GM19463 (cell line): ENCODE measurements around the gene ANO10.
"Not testable (repeated sequence)": the region's sequence is repeated elsewhere in the genome, so short reads cannot be mapped to it uniquely, and the experiment has no call there.

ENCODE experiments used
- ATAC-seq: cut with Tn5 transposase; IDR thresholded peaks from one replicate; pipeline ENCODE4 v1.9.1; 2021; ENCODE audit warnings: mild to moderate bottlenecking, moderate library complexity; ENCODE audit not compliant: unreplicated experiment

Gene ANO10

GRCh38 chr3:43481375-43481774 is 140.4 kb downstream of the ANO10 start:
- no peak for ATAC-seq

DNA sequence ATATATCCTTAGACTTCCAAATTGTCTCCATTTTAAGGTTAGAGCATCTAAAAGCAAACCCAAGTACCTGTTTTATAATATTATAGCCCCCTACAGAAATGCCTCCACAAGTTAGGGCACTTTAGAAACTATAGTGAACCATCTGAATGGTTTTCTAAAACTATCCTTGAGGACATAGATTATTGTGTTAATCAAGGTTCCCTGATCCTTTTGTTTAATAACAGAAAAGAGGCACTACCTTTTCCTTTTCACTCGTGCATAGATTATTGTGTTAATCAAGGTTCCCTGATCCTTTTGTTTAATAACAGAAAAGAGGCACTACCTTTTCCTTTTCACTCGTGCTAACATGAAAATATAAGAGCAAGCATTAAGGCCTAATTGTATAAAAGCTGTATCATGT is 143.0 kb downstream of the ANO10 start:
- ATAC-seq = not testable (repeated sequence)

GRCh38 chr3:43478118-43478785 is 143.6 kb downstream of the ANO10 start:
- no peak for ATAC-seq

- ATAC-seq = no peak
These were observed 144.2 kb downstream of the ANO10 start for GRCh38 chr3:43477600-43477999.

- no peak for ATAC-seq
These were observed 148.1 kb downstream of the ANO10 start for GRCh38 chr3:43473737-43474136.

- no peak for ATAC-seq
These were observed 148.6 kb downstream of the ANO10 start for GRCh38 chr3:43473244-43473643.

GRCh38 chr3:43468133-43468532 is 153.7 kb downstream of the ANO10 start:
- ATAC-seq = no peak

GRCh38 chr3:43465109-43465508 is 156.7 kb downstream of the ANO10 start:
- ATAC-seq = no peak

DNA sequence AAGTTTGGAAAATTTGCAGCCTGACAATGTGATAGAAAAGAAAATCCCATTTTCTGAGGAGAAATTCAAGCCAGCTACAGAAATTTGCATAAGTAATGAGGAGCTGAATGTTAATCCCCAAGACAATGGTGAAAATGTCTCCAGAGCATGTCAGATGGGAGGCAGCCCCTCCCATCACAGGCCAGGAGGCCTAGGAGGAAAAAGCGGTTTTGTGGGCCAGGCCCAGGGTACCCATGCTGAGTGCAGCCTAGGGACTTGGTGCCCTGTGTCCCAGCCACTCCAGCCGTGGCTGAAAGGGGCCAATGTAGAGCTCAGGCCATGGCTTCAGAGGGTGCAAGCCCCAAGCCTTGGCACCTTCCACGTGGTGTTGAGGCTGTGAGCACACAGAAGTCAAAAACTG is 159.2 kb downstream of the ANO10 start:
- not testable (repeated sequence) for ATAC-seq

DNA sequence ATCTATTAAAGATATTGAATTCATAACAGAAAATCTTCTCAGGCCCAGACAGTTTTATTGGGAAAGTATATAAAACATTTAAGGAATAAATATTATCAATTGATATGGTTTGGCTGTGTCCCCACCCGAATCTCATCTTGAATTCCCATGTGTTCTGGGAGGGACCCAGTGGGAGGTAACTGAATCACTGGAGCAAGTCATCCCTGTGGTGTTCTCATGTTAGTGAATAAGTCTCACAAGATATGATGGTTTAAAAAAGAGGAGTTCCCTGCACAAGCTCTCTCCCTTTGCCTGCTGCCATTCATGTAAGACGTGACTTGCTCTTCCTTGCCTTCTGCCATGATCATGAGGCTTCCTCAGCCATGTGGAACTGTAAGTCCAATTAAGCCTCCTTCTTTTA is 160.5 kb downstream of the ANO10 start:
- ATAC-seq = no peak

GRCh38 chr3:43457038-43457437 is 164.8 kb downstream of the ANO10 start:
- ATAC-seq = not testable (repeated sequence)

- no peak for ATAC-seq
These were observed 166.6 kb downstream of the ANO10 start for GRCh38 chr3:43455233-43455632.

- no peak for ATAC-seq
These were observed 167.8 kb downstream of the ANO10 start for GRCh38 chr3:43453981-43454380.

GRCh38 chr3:43451670-43452254 is 170.0 kb downstream of the ANO10 start:
- no peak for ATAC-seq

DNA sequence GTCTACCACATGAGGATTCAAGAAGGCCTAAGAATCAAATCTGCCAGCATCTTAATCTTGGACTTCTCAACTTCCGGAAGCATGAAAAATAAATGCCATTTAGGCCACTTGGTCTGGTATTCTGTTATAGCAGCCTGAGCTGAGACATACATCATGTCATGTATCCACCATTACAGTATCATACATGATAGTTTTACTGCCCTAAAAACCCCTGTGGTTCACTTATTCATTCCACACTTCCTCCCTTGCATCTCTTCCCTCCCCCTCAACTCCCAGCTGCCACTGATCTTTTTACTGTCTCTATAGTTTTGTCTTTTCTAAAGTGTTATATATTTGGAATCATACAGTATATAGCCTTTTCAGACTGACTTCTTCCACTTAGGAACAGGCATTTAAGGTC is 173.7 kb downstream of the ANO10 start:
- ATAC-seq = no peak

DNA sequence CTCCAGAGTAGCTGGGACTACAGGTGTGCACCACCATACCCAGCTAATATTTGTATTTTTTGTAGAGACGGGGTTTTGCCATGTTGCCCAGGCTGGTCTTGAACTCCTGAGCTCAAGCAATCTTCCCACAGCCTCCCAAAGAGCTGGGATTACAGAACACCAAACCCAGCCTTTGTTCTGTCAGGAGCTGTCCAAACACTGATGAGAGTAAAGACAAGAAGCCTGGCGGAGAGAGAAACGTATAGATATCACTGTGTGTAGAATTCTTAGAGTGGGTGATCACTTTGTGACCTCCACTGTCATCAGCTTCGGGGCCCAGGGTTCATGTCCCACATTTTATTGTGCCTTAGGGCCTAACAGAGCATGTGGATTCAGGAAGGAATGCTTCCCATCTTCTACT is 176.0 kb downstream of the ANO10 start:
- ATAC-seq = no peak

DNA sequence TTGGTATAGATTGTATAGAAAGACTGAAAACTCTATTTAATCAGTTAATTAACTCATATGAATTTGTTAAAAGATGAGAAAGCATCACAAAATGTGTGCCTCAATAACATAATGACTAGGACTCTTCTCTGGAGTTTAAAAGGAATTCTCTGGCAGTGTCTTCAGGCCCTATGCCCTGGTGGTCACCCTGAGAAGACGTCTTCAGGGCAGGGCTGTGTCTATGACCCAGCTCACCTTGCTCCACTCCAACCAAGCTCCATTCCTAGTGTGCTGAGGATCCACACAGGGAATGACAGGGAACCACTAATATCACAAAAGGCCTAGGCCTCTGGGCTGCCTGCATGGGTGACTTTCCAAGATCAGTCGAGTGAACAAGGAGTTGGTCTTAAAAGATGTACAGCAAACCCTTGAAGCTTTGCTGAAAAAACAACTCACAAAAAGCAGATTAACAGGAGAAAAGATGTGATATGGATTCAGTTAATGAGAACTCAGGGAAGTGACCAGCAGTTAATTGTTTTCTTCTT is 178.9 kb downstream of the ANO10 start:
- no peak for ATAC-seq

GRCh38 chr3:43436507-43437140 is 185.2 kb downstream of the ANO10 start:
- no peak for ATAC-seq

DNA sequence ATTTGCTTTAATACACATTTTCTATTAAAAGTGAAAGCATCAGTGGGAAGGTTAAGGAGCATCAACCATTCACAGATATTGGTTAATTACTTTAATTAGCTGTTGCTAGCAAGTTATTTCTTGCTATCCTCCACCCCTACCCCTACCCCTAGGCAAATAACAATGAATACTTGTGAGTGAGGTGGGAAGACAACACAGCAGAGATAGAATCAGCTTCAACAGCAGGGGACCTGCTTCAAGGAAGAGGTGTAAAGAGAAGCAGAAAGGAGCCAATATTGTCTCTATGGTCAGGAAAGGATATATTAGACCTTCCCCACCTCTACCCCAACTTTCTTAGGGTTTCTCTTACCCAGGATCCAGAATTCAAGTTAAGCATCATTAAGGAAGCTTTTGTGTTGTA is 186.1 kb downstream of the ANO10 start:
- no peak for ATAC-seq

DNA sequence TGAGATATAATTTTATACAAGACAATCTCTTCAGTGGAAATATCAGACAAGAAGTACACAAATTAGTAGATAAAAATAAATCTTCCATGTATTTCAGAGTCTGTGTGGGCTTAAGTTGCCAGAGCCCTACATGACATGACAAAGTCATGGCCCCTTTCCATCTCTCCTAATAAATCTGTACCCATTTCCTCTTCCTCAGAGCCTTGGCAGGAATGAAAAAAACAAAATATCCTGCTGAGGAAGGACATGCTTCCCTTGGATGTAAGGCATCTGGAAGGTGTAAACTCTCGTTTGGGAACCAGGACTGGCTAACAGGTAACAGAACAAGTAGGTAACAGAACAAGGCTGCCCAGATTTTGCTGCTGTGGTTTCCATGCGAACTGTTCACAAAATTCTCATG is 187.4 kb downstream of the ANO10 start:
- ATAC-seq = no peak

- no peak for ATAC-seq
These were observed 189.3 kb downstream of the ANO10 start for GRCh38 chr3:43432462-43432861.

DNA sequence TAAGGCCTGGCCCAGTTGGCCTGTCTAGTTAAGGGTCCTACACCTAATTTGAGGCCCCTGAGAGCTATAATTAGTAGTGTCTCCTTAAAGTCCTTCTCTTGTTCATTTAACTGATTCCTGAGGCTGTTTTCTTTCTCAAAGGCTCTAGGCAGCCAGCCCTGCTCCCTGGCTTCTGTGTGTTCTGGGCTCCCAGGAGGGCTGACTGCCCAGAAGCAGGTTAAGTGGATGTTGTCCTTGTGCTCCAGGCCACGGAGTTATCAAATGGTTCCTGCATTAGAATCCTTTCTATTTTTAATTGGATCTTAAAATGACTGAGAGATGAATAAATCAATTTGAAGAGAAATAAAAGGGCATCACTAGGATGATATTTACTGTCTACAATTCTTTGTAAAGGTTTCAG is 195.4 kb downstream of the ANO10 start:
- no peak for ATAC-seq
